SK-N-SH (cell line): ENCODE measurements around the gene RPH3AL.
"Not testable (repeated sequence)": the region's sequence is repeated elsewhere in the genome, so short reads cannot be mapped to it uniquely, and the experiment has no call there.

ENCODE experiments used
- EZH2phosphoT487 ChIP-seq: fragments of 200-600 bp; sonication (generic); IDR thresholded peaks from 2 replicates; pipeline ENCODE4 v1.6.1; 2017; ENCODE audit warnings: low read depth, mixed run types, mild to moderate bottlenecking, antibody characterized with exemption, moderate library complexity, borderline replicate concordance
- YY1 ChIP-seq: IDR thresholded peaks from 2 replicates; pipeline ENCODE4 v1.4.0; 2012; ENCODE audit warnings: low read depth, mild to moderate bottlenecking

- not testable (repeated sequence) for TF ChIP-seq YY1, EZH2phosphoT487
Observed at GRCh38 chr17:224576-224975, 128.0 kb downstream of the RPH3AL start.
